ENCODE results near the gene IL12RB2.

GRCh38 chr1:67323087-67323486, 15.4 kb downstream of the IL12RB2 start:
- TF ChIP-seq POLR2A (IDR thresholded peaks at IDR 0.05) (no peak), CTCF (IDR thresholded peaks at IDR 0.05) (no peak), POLR2AphosphoS5 (IDR thresholded peaks at IDR 0.05) (no peak)

Data from suprapubic skin (tissue), 4 donors.